ENCODE measurements around the gene ZDHHC8. TPM values are rescaled to one million over a fixed set of nuclear protein-coding genes. Genes with fewer than 3 reads are reported as not detected.
"Not testable (repeated sequence)": the region's sequence is repeated elsewhere in the genome, so short reads cannot be mapped to it uniquely, and the experiment has no call there.

Gene ZDHHC8
- total RNA-seq, 2 experiments from 2014 or later, result 57.9 to 66.3 TPM

DNA sequence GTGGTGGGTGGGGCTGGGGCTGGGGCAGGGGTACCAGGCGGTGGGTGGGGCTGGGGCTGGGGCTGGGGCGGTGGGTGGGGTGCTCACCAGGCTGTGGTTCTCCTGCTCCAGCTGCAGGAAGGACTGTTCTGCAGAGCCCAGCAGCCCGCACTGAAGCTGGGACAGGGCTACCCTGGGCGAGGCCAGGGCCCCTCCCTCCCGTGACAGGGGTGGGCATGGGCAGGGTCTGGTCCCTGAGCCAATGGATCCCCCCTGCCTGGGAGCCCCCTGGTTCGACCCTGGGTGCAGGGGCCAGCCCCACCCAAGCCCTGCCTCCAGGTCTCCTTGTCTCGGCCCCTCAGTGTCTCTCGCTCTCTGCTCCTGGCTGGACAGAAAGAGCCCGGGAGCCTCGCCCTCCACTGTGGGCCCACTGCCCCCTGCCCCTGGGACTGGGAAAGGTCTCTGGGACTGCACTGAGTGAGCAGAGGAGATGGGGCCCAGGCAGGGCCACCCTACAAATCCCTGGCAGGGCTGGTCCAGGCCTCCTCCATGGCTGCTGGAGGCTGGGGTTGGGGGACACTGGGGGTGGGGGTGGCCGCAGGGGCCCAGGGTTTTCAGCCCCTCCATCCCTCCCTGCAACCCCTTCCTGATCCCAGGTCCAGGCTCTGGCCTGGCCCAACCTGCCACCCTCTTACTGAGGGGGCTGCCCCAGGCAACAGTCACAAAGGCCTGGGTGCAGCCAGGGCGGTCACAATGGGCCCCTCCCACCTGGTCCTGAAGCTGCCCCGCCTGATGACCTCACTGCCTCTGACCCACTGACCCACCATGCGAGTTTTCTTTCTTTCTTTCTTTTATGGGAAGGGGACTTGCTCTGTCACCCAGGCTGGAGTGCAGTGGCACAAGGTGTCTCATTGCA, 19.0 kb downstream of the ZDHHC8 start, which contains the start of gene CCDC188:
Gene CCDC188 (minus strand): TSS at position 675 of the 895 bp plus-strand sequence. CDS start 69 bp downstream, at position 606.
- CTCF ChIA-PET, result no interaction called here
- no peak for ATAC-seq
- no peaks in the 10 kb centered on the region for H3K4me1 Mint-ChIP-seq
- no peaks in the 10 kb centered on the region for H3K36me3 Mint-ChIP-seq
- H3K4me3 Mint-ChIP-seq, result no peak within 1 kb of the TSS
- H3K27me3 Mint-ChIP-seq, result no peaks in the 10 kb centered on the region
- H3K9me3 Mint-ChIP-seq (ENCODE audit: low read depth), result no peaks in the 10 kb centered on the region
- no peak within 1 kb of the TSS for H3K27ac Mint-ChIP-seq
- no peak for DNase-seq

DNA sequence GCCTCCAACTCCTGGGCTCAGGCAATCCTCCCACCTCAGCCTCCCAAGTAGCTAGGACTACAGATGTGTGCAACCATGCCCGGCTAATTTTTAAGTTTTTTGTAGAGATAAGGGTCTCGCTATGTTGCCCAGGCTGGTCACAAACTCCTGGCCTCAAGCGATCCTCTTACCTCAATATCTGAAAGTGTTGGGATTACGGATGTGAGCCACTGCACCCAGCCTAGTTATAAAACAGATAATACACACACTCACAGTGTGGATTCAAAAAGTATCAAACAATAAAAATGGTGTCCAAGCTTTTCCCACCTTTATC, 19.6 kb downstream of the ZDHHC8 start:
- CTCF ChIA-PET, result interaction anchor here (1.7 kb wide), 1 partner anchor 93 kb away, joined by 3 read pairs; no protein-coding TSS in a partner anchor
- H3K36me3 Mint-ChIP-seq, result no peaks in the 10 kb centered on the region
- no peak overlapping the region for H3K27ac Mint-ChIP-seq
- H3K4me1 Mint-ChIP-seq, result no peaks in the 10 kb centered on the region
- no peaks in the 10 kb centered on the region for H3K9me3 Mint-ChIP-seq (ENCODE audit: low read depth)
- H3K4me3 Mint-ChIP-seq, result no peak overlapping the region
- H3K27me3 Mint-ChIP-seq, result no peaks in the 10 kb centered on the region
- no peak for ATAC-seq
- no peak for DNase-seq

DNA sequence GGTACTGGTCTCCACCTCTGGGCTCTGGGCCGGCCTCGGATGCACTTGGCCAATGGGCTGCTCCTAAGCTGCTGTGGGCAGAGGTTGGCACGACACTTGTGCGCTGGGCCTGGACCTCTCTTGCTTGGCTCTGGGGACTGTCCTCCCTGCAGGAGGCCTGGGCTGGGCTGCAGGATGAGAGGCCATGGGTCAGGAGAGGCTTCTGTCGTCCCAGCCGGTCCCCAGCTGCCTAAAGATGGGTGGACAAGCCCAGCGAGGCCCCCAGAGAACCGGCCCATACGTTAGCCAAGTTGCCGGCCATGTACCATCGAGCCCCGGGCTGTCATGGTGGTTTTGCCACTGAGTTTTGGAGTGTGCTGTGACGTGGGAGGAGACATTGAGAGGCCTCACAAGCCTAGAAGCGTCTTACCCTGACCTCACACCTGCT, 20.9 kb downstream of the ZDHHC8 start:
- Mint-ChIP-seq H3K27ac (no peak overlapping the region), H3K4me1 (no peaks in the 10 kb centered on the region), H3K4me3 (no peak overlapping the region), H3K36me3 (no peaks in the 10 kb centered on the region), H3K9me3 (ENCODE audit: low read depth) (no peaks in the 10 kb centered on the region), H3K27me3 (no peaks in the 10 kb centered on the region)
- DNase-seq (no peak), ATAC-seq (no peak)
- CTCF ChIA-PET, result interaction anchor here (1.5 to 1.7 kb wide), 2 partner anchors 91 to 133 kb away, joined by 3 to 4 read pairs; no protein-coding TSS in a partner anchor

DNA sequence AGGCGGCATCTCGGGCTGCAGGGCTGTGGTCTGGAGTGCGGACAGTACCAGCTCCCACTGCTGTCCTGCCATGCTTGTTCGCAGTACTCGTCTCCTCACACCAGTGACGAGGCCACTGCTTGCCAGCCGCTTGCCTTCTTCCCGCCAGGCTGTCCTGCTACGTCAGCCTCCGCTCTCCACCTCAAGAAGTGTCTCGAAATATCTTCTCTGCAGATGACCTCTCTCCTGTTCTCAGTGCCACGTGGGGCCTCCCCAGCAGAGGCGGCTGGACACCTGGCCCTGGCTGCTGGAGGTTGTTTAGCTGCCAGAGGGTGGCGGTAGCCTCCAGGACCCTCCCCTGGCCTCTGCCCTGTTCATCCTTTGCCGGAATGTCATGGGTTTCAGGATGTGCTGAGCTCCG, 22.3 kb downstream of the ZDHHC8 start:
- Mint-ChIP-seq H3K9me3 (ENCODE audit: low read depth) (no peaks in the 10 kb centered on the region), H3K27ac (no peak overlapping the region), H3K36me3 (no peaks in the 10 kb centered on the region), H3K4me3 (no peak overlapping the region), H3K27me3 (no peaks in the 10 kb centered on the region), H3K4me1 (no peaks in the 10 kb centered on the region)
- ATAC-seq (no peak), DNase-seq (no peak)
- CTCF ChIA-PET, result no interaction called here

DNA sequence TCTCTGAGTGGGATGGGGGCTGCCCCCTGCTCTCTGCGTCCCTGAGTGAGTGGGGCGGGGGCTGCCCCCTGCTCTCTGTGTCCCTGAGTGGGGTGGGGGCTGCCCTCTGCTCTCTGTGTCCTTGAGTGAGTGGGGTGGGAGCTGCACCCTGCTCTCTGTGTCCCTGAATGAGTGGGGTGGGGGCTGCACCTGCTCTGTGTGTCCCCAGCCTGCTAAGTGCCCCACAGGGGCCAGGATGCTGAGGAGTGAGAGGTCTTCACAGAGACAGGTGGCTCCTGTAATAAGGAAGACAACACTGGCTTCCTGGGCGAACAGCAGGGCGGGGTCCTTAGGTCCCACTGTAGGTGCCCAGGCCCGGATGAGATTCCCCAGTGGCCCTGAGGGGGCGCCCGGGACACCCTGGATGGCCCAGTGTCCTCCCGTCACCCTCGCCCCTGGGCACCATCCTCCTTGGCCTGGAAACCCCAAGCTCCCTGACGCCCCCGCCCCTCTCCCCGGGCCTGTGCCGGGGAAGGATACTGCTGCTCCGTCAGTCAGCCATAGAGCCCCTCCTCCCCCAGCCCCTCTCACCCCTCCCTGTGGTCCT, 23.1 kb downstream of the ZDHHC8 start:
- H3K36me3 Mint-ChIP-seq, result no peaks in the 10 kb centered on the region
- no peaks in the 10 kb centered on the region for H3K27me3 Mint-ChIP-seq
- H3K4me1 Mint-ChIP-seq, result no peaks in the 10 kb centered on the region
- H3K4me3 Mint-ChIP-seq, result no peak overlapping the region
- no peak overlapping the region for H3K27ac Mint-ChIP-seq
- H3K9me3 Mint-ChIP-seq (ENCODE audit: low read depth), result no peaks in the 10 kb centered on the region
- no peak for ATAC-seq
- CTCF ChIA-PET, result no interaction called here
- no peak for DNase-seq

DNA sequence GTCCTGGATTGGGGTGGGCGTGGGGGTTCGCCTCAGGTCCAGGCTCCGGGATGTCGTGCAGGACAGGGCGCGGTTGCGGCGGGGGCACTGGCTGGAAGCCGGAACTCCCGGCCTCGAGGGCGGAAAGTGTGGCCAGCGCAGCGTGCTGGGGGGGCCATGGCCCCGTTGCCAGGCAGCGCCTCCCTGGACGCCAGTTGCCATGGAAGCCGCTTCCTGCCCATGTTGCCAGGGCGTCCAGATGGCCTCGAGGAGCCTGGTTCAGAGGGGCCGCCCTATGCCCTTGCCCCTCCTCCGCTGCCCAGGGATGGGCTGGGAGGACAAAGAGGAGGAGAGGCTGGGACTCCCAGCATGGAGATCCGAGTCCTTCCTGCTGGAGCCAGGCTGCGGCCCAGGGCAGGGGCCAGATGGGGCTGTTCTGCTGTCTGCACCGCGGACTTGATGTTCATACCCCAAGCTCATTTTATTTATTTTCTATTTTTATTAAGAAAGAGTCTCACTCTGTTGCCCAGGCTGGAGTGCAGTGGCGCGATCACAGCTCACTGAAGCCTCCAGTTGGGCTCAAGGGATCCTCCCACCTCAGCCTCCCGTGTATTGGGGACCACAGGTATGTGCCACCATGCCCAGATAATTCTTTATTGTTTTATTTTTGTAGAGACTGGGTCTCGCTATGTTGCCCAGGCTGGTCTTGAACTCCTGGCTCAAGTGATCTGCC, 23.9 kb downstream of the ZDHHC8 start:
- ATAC-seq, result peak; percentile 21
- no peaks in the 10 kb centered on the region for H3K4me1 Mint-ChIP-seq
- no peaks in the 10 kb centered on the region for H3K27me3 Mint-ChIP-seq
- CTCF ChIA-PET, result interaction anchor here (0.7 to 3.0 kb wide), 5 partner anchors 51 to 450 kb away, joined by 3 to 47 read pairs (median 5); no protein-coding TSS in a partner anchor
- H3K9me3 Mint-ChIP-seq (ENCODE audit: low read depth), result no peaks in the 10 kb centered on the region
- H3K4me3 Mint-ChIP-seq, result no peak overlapping the region
- no peak overlapping the region for H3K27ac Mint-ChIP-seq
- no peaks in the 10 kb centered on the region for H3K36me3 Mint-ChIP-seq
- DNase-seq, result peak; percentile 62

DNA sequence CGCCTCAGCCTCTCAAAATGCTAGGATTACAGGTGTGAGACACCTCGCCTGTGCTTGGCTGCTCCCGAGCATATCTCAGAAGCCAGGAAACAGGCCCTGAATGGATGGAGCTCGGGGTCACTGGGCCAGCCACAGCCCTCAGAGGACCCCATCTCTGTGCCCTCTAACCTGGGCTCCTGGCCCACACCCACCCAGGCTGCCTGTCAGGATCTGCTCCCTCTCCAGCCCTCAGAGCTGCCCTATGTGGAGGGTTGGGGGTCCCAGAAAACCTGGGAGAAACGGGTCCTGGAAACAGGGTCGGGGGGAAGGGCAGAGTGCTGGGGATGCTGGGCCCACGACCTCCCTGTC, 24.4 kb downstream of the ZDHHC8 start:
- no peaks in the 10 kb centered on the region for H3K4me1 Mint-ChIP-seq
- no peaks in the 10 kb centered on the region for H3K27me3 Mint-ChIP-seq
- no peak for ATAC-seq
- DNase-seq, result no peak
- no peaks in the 10 kb centered on the region for H3K9me3 Mint-ChIP-seq (ENCODE audit: low read depth)
- no peak overlapping the region for H3K4me3 Mint-ChIP-seq
- H3K36me3 Mint-ChIP-seq, result no peaks in the 10 kb centered on the region
- CTCF ChIA-PET, result interaction anchor here (0.9 to 3.0 kb wide), 7 partner anchors 39 to 450 kb away, joined by 3 to 47 read pairs (median 6); no protein-coding TSS in a partner anchor
- no peak overlapping the region for H3K27ac Mint-ChIP-seq

DNA sequence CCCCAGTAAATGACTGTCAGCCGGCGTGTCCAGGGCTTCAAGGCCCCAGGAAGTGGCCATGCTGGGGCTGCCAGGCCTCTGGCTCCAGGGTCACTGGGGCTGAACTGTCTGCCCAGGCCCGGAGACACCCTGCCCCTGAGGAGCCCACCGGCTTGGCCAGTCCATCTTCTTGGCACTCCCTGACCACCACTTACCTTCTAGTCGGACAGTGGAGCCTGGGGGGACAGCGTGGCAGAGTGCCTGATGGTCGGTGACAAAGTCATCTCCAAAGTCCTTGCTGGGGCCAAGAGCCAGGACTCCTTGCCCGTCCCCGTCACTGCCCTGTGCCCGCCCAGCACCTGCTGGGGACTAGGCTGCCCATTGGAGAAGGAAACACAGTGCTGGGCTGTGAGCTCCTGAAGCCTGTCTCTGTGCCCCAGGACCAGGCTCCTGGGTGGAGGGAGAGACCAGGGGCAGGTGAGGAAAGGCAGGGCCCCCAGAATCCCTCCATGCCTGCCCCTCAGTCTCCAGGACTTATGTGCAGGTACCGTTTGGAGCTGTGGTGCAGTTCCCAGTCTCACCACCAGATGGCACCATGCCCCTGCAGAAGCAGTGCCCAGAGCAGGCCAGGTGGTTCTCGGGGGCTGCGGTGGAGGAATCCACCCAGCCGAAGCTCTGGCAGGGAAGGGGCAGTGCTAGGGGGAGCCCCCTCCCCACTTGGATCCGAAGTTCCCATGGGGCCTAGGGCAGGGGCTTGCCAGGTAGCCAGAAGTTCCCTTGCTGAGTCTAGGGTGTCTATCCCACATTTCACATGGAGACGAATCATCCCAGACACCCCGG, 25.2 kb downstream of the ZDHHC8 start:
- H3K4me1 Mint-ChIP-seq, result no peaks in the 10 kb centered on the region
- no peaks in the 10 kb centered on the region for H3K36me3 Mint-ChIP-seq
- H3K9me3 Mint-ChIP-seq (ENCODE audit: low read depth), result no peaks in the 10 kb centered on the region
- CTCF ChIA-PET, result interaction anchor here (0.5 to 3.0 kb wide), 36 partner anchors 14 to 307 kb away, joined by 3 to 47 read pairs (median 4); partner anchors contain the start of genes DGCR6L and TRMT2A
- ATAC-seq, result peak; percentile 85
- H3K4me3 Mint-ChIP-seq, result no peak overlapping the region
- no peaks in the 10 kb centered on the region for H3K27me3 Mint-ChIP-seq
- no peak overlapping the region for H3K27ac Mint-ChIP-seq
- peak; percentile 91 for DNase-seq

DNA sequence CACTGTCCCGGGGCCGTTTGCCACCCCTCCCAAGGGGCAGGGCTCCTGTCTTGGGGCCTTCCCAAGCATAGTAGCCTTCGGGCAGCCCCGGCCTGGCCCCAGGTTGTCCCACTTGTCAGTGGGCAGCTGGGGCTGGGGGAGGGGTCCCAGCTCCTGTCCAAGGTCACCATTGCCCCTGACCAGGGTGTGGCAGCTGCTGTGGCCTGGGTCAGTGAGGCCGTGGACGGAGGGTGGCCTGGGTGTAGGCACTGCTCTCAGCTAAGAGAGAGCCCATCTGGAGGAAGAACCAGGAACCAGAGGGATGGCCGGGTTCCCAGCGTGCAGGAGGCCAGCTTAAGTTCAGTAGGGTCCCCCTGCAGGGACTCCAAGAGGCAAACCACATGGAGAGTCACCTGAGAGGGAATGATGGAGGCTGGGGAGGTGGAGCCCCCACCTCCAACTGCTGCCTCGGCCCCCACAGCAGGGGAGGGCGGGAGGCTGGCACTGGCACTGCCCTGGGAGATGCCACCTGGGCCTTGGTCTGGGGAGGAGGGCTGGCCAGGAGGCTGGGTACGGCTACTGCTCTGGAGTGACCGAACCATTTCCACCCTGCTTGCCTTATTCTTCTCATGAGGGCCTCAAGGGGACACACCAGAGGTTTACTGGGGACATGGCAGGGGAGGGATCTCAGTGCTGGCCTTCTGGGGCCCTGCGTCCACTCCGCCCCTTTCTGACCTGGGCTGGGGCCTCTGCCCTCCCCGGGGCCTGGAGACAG, 26.0 kb downstream of the ZDHHC8 start:
- no peaks in the 10 kb centered on the region for H3K27me3 Mint-ChIP-seq
- no peaks in the 10 kb centered on the region for H3K36me3 Mint-ChIP-seq
- CTCF ChIA-PET, result interaction anchor here (0.5 to 3.0 kb wide), 34 partner anchors 13 to 306 kb away, joined by 3 to 47 read pairs (median 4); partner anchors contain the start of genes DGCR6L and TRMT2A
- H3K9me3 Mint-ChIP-seq (ENCODE audit: low read depth), result no peaks in the 10 kb centered on the region
- DNase-seq (no peak), ATAC-seq (no peak)
- no peaks in the 10 kb centered on the region for H3K4me1 Mint-ChIP-seq
- H3K27ac Mint-ChIP-seq, result no peak overlapping the region
- no peak overlapping the region for H3K4me3 Mint-ChIP-seq

DNA sequence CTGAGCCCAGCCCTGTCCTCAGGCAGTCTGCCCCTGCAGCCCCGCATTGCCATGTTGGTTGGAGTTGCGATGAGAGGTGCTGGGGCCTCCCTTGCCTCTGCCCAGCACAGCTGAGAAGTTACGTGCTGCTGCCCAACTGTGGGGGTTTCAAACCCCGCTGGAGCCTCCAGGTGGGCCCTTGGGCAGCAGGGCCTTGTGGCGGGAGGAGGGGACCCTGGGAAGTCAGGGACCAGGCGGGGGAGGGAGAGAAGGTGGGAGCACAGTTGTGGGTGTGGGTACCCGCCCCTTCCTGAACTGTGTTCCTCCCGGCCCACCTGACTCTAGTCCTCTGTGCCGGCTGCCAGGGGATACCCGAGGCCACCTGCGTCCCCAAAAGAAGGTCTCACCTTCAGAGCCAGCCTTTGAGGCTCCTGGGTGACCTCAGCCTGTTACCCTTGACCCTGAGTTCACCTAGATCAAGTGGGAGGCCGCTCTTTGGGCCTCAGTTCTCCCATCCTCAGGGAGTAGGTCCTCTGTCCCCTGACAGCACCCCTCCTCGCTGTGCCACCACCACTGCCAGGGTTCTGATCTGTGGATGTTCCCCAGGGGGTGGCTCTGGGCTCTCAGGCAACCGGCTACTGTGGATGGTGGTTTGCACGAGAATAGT, 26.9 kb downstream of the ZDHHC8 start:
- Mint-ChIP-seq H3K4me1 (no peaks in the 10 kb centered on the region), H3K27me3 (no peaks in the 10 kb centered on the region), H3K4me3 (no peak overlapping the region), H3K9me3 (ENCODE audit: low read depth) (no peaks in the 10 kb centered on the region), H3K36me3 (no peaks in the 10 kb centered on the region), H3K27ac (no peak overlapping the region)
- ATAC-seq (no peak), DNase-seq (no peak)
- CTCF ChIA-PET, result interaction anchor here (1.9 to 2.5 kb wide), 2 partner anchors 13 to 127 kb away, joined by 4 to 19 read pairs; no protein-coding TSS in a partner anchor

DNA sequence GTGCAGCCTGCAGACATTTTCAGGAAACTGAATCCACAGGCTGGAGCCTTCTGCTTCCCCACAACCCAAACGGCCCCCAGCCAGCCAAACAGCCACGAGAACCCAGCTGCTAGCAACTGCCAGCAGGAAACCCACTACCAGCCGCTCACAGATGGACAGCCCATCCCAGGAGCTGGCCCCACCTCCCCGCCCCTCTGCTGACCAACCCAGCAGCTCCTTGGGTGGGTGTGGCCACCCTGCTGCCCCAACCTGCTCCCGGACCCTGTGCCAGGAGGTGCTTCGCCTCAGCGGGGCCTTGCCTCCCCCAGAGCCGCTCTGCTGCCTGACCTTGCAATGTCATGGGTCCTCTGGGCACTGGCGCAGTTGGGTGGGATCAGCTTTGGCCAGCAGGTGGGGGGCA, 27.5 kb downstream of the ZDHHC8 start:
- CTCF ChIA-PET, result interaction anchor here (0.7 kb wide), 1 partner anchor 79 kb away, joined by 4 read pairs; no protein-coding TSS in a partner anchor

DNA sequence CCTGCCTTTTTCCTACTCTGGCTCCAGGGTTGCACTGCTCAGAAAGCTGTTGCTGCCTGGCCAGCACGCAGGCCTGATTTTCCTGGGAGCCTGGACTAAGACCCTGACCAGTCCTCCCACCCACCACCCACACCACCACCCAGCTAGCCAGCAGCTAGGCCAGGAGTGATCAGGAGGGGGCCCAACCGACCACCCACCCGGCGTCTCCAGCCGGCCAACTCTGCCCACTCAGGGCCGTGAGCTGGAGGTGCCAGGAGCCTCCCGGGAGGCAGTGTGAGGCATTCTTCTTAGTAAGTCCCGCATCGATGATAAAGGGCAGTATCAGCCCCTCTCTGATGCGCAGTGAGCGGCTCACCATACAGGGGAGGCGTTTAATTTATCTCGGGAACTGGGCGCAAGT, 27.9 kb downstream of the ZDHHC8 start:
- H3K36me3 Mint-ChIP-seq; H3K27ac Mint-ChIP-seq; H3K9me3 Mint-ChIP-seq (ENCODE audit: low read depth); H3K4me1 Mint-ChIP-seq; DNase-seq; ATAC-seq; H3K4me3 Mint-ChIP-seq; H3K27me3 Mint-ChIP-seq: not testable (repeated sequence)
- CTCF ChIA-PET, result interaction anchor here (0.7 kb wide), 1 partner anchor 79 kb away, joined by 4 read pairs; no protein-coding TSS in a partner anchor

More for the DNA sequence above, 27.5 kb downstream of the ZDHHC8 start:
- ATAC-seq, result no peak
- H3K4me3 Mint-ChIP-seq, result no peak overlapping the region
- peaks cover 2% of the 10 kb centered on the region for H3K9me3 Mint-ChIP-seq (ENCODE audit: low read depth)
- no peak for DNase-seq
- H3K27ac Mint-ChIP-seq, result no peak overlapping the region
- no peaks in the 10 kb centered on the region for H3K27me3 Mint-ChIP-seq
- H3K4me1 Mint-ChIP-seq, result no peaks in the 10 kb centered on the region
- no peaks in the 10 kb centered on the region for H3K36me3 Mint-ChIP-seq
